HepG2 (cell line): Measurements from ENCODE around the gene SRC. TPM values are rescaled to one million over a fixed set of nuclear protein-coding genes. Genes with fewer than 3 reads are reported as not detected.

Experiments
- ADNP ChIP-seq: sonication (generic); formaldehyde crosslinking; IDR thresholded peaks from 2 replicates; pipeline ENCODE4 v1.4.0; 2020; ENCODE audit warnings: missing genetic modification reagents
- AKAP8 ChIP-seq: sonication (generic); formaldehyde crosslinking; IDR thresholded peaks from 2 replicates; pipeline ENCODE4 v1.5.1; 2020; ENCODE audit warnings: mild to moderate bottlenecking, missing genetic modification reagents
- ETV5 ChIP-seq: IDR thresholded peaks from 2 replicates; pipeline ENCODE4 v1.6.1; 2018; ENCODE audit warnings: missing biosample characterization, missing genetic modification reagents, inconsistent platforms, borderline replicate concordance
- EZH2 ChIP-seq: conservative IDR thresholded peaks from 2 replicates; pipeline ENCODE4 v1.6.1; 2012; ENCODE audit warnings: mild to moderate bottlenecking, low read depth, low read length, moderate library complexity
- FOXJ3 ChIP-seq: sonication (generic); formaldehyde crosslinking; IDR thresholded peaks from 2 replicates; pipeline ENCODE4 v1.4.0; 2020; ENCODE audit warnings: missing genetic modification reagents, mild to moderate bottlenecking, borderline replicate concordance
- HHEX ChIP-seq: IDR thresholded peaks from 2 replicates; pipeline ENCODE4 v1.6.1; 2016; ENCODE audit warnings: control low read depth
- HMGA1 ChIP-seq: sonication (generic); formaldehyde crosslinking; conservative IDR thresholded peaks from 2 replicates; pipeline ENCODE4 v1.4.0; 2020; ENCODE audit warnings: missing genetic modification reagents
- KLF12 ChIP-seq: sonication (generic); formaldehyde crosslinking; IDR thresholded peaks from 2 replicates; pipeline ENCODE4 v1.4.0; 2020; ENCODE audit warnings: missing genetic modification reagents, borderline replicate concordance
- MATR3 ChIP-seq: sonication (generic); formaldehyde crosslinking; IDR thresholded peaks from 2 replicates; pipeline ENCODE4 v1.4.0; 2020; ENCODE audit warnings: missing genetic modification reagents
- RBAK ChIP-seq: sonication (generic); formaldehyde crosslinking; IDR thresholded peaks from 2 replicates; pipeline ENCODE4 v1.5.1; 2020; ENCODE audit warnings: mild to moderate bottlenecking, missing genetic modification reagents
- SKI ChIP-seq: fragments of 450-650 bp; IDR thresholded peaks from one replicate; pipeline ENCODE4 v1.6.1; 2018; ENCODE audit warnings: mild to moderate bottlenecking; ENCODE audit not compliant: partially characterized antibody
- SP140L ChIP-seq: sonication (generic); formaldehyde crosslinking; IDR thresholded peaks from 2 replicates; pipeline ENCODE4 v1.4.0; 2020; ENCODE audit warnings: missing genetic modification reagents, borderline replicate concordance
- SPEN ChIP-seq: sonication (generic); formaldehyde crosslinking; IDR thresholded peaks from 2 replicates; pipeline ENCODE4 v1.5.1; 2020; ENCODE audit warnings: low read depth, mild to moderate bottlenecking, missing genetic modification reagents
- UBTF ChIP-seq: sonication (generic); formaldehyde crosslinking; IDR thresholded peaks from 2 replicates; pipeline ENCODE4 v1.4.0; 2020; ENCODE audit warnings: mild to moderate bottlenecking, missing genetic modification reagents
- ZBTB39 ChIP-seq: sonication (generic); formaldehyde crosslinking; IDR thresholded peaks from 2 replicates; pipeline ENCODE4 v1.5.0; 2020; ENCODE audit warnings: missing genetic modification reagents
- ZBTB42 ChIP-seq: sonication (generic); formaldehyde crosslinking; IDR thresholded peaks from 2 replicates; pipeline ENCODE4 v1.5.0; 2020; ENCODE audit warnings: mild to moderate bottlenecking, missing genetic modification reagents
- ZFP36 ChIP-seq: fragments of 150-350 bp; IDR thresholded peaks from 2 replicates; pipeline ENCODE4 v1.6.1; 2018; ENCODE audit warnings: borderline replicate concordance, low read length, low read depth; ENCODE audit not compliant: partially characterized antibody
- ZNF879 ChIP-seq: sonication (generic); formaldehyde crosslinking; IDR thresholded peaks from 2 replicates; pipeline ENCODE4 v1.8.1; 2023; ENCODE audit warnings: missing genetic modification reagents
- polyA plus RNA-seq, 8 experiments: library from polyadenylated mRNA; depleted of rRNA in 3 of 8; stranded (reverse) in 7 of 8; unstranded in 1 of 8; fragments of >200 nt; fragmentation: Illumina TruSeq in 4 of 8; extraction: Trizol in 4 of 8; gene quantifications; 2 replicates each; pipeline versions ENCODE4 v1.2.1 to v1.2.3, GENCODE V29; 2011 to 2016; ENCODE audit warnings: low read depth in 4 of 8, missing spikeins in 1 of 8, mixed read lengths in 1 of 8; ENCODE audit not compliant: insufficient read depth in 1 of 8
- total RNA-seq, 5 experiments: library from RNA; depleted of rRNA; stranded (reverse); fragments of >200 nt; fragmentation: Illumina TruSeq; extraction: Trizol; gene quantifications; 2 replicates each; pipeline ENCODE4 v1.2.3, GENCODE V29; 2016; ENCODE audit warnings: low read depth in 1 of 5

The SRC gene
- total and polyA plus RNA-seq, 2 of the 13 experiments (the other 11 are each of a cell fraction or from before 2014, with no cell fraction given), result 54.7 to 192 TPM

- TF ChIP-seq ZNF879 (CRISPR knock-in tag) (peak; percentile 93), HMGA1 (CRISPR knock-in tag) (no peak), SKI (no peak), RBAK (no peak), UBTF (CRISPR knock-in tag) (peak; percentile 28; the same call in 1 of the 2 replicates), ADNP (CRISPR knock-in tag) (no peak), ZBTB39 (CRISPR knock-in tag) (no peak), FOXJ3 (CRISPR knock-in tag) (no peak), ZFP36 (no peak), MATR3 (0 out of 2 replicates have a peak, but pooled peaks have one; percentile 34), EZH2 (no peak), ETV5 (CRISPR knock-in tag) (peak; percentile 55), SPEN (peak; percentile 89), ZBTB42 (CRISPR knock-in tag) (peak; percentile 84; the same call in 1 of the 2 replicates), SP140L (CRISPR knock-in tag) (no peak), HHEX (CRISPR knock-in tag) (no peak), AKAP8 (CRISPR knock-in tag) (peak; percentile 99), KLF12 (CRISPR knock-in tag) (peak; percentile 72; the same call in 1 of the 2 replicates)
These were observed 60.4 kb downstream of the SRC start (continued) for GRCh38 chr20:37406010-37406998.
